HS-27A (cell line): ENCODE results near the gene RNF224.

Experiments
- DNase-seq: peaks from one replicate; pipeline ENCODE4 v3.0.0-alpha.2; 2012; ENCODE audit warnings: low read depth, missing footprints

The RNF224 gene

GRCh38 chr9:137227054-137227852 lies at the start of gene RNF224:
Gene RNF224, plus strand, starts transcription at chr9:137227502. Its CDS starts 834 bp downstream, at chr9:137228336.
- no peak for DNase-seq

- DNase-seq: no peak
These were observed 48.9 kb upstream of the RNF224 start for GRCh38 chr9:137178201-137178938.

DNA sequence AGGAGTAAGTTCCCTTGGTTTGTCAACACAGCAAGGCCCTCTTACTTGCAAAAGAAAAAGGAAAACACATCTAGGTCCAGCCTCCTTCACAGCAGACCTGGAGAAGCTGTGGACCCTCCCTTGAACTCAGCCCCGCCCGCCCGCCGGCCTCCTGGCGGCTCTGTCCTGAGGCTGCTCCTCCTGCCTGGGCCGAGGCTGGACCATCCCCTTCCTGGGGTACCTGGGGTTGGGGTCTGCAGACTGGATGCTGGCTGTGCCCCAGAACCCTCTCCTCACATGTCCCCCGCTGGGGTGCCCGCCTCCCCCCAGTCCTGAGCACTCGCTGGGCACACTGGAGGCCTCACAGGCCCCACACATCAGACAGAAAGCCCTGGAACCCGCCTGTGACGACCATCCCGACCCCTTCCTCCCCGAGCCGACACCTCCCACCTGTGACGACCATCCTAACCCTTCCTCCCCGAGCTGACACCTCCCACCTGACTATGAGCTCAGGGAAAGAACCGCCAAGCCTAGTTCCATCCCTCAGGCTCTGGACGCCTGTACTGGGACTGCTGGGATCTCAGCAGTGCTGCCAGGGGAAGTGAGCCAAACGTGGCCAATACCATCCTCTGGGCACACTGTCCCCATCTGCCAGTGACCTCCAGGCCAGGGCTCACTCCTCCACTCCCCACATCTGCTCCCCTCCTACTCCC lies 48.2 kb upstream of the RNF224 start:
- DNase-seq: no peak

- DNase-seq: no peak
These were observed 47.5 kb upstream of the RNF224 start for GRCh38 chr9:137179761-137180160.

DNA sequence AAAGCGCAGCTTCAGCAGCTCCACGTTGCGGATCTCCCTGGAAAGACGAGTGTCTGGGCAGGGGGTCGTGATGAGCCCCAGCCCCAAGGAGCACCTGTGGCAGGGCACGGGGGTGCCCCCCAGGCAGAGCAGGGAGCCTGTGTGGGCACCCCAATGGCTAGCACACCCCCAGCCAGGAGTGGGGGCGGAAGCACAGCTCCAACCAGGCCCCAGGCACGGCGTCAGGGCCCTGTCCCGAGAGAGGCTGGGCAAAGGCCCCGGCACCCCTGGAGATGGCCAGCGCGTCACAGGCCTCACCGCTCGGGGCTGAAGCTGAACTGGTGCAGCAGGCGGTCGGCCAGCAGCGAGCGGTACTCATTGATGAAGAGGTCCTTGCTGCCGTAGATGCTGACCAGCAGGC lies 46.8 kb upstream of the RNF224 start:
- DNase-seq: no peak

- no peak for DNase-seq
These were observed 45.6 kb upstream of the RNF224 start for GRCh38 chr9:137181680-137182079.

- DNase-seq: no peak
These were observed 44.5 kb upstream of the RNF224 start for GRCh38 chr9:137182836-137183235.

DNA sequence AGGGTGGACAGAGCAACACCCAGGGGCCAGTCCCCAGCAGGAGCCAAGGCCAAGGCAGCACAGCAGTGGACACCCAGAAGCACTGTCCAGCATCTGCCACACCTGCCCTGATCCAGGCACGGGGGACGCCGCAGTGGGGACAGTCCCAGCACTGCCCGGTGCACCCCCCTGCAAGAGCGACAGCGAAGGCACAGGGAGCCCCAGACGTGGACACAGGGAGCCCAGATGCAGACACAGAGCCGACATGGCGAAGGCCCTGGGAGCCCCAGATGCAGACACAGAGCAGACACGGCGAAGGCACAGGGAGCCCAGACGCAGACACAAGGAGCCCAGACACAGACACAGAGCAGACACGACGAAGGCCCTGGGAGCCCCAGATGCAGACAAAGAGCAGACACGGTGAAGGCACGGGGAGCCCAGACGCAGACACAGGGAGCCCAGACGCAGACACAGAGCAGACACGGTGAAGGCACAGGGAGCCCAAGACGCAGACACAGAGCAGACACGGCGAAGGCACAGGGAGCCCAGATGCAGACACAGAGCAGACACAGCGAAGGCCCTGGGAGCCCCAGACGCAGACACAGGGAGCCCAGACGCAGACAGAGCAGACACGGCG lies 43.2 kb upstream of the RNF224 start:
- DNase-seq: no peak

DNA sequence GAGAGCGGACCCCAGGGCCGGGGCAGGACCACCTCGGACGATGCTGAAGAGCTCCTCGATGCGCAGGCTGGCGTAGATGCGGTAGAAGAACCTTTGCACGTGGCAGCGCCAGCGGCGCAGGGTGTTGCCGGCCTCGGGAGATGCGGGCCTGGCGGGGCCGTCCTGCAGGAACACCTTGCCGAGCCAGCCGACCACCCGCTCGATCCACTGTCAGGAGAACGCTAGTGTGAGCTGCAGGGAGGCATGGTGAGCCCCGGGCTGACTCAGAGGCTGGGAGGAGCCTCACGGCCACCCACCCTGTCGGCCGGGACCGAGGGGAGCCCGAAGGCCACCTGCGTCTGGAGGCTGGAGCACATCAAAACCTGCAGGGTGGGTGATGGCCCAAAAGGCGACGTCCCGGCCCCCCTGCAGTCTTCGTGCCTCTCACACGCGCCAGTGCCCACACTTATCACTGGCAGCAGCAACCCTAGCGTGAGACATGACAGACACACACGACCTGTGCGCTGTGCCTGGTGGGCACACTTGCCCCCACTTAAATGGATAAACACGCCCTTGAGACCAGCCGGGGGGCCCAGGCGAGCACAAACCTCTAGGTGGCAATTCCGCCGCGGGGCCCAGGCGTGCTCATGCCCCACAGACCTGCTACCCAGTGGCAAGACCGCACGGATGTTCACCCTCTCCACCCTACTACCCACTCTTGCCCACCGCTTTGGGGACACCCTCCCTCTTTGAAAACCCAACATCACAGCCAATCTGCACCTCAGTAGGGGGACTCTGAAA lies 42.2 kb upstream of the RNF224 start:
- DNase-seq: no peak

- no peak for DNase-seq
These were observed 41.4 kb upstream of the RNF224 start for GRCh38 chr9:137185921-137186320.

- no peak for DNase-seq
These were observed 40.9 kb upstream of the RNF224 start for GRCh38 chr9:137186385-137186784.

DNA sequence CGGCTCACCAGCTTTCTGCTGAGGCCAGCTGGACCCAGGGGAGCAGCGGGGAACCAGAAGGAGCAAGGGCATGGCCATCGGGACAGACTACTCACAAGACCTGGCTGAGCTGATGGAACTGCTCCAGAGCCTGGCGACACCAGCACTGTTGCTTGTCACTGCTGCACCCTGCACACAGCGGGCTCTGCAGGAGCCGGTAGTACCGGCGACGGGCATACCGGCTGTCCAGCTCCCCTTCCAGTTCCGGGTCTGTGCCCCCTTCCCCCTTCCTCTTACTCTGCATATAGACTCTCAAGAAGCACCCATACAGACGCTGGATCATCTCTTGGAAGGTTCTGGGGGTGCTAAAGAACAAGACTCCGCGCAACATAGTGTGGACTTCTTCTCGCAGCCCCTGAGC lies 39.9 kb upstream of the RNF224 start:
- DNase-seq: no peak

- DNase-seq: no peak
These were observed 39.2 kb upstream of the RNF224 start for GRCh38 chr9:137188086-137188489.

GRCh38 chr9:137188490-137189296 lies 38.6 kb upstream of the RNF224 start, which contains the start of the genes ANAPC2 and SSNA1:
Gene ANAPC2, minus strand, starts transcription at chr9:137188560. Its CDS starts 28 bp downstream, at chr9:137188532.
Gene SSNA1, plus strand, starts transcription at chr9:137188676. Its CDS starts 51 bp downstream, at chr9:137188727.
- DNase-seq: peak; percentile 76

DNA sequence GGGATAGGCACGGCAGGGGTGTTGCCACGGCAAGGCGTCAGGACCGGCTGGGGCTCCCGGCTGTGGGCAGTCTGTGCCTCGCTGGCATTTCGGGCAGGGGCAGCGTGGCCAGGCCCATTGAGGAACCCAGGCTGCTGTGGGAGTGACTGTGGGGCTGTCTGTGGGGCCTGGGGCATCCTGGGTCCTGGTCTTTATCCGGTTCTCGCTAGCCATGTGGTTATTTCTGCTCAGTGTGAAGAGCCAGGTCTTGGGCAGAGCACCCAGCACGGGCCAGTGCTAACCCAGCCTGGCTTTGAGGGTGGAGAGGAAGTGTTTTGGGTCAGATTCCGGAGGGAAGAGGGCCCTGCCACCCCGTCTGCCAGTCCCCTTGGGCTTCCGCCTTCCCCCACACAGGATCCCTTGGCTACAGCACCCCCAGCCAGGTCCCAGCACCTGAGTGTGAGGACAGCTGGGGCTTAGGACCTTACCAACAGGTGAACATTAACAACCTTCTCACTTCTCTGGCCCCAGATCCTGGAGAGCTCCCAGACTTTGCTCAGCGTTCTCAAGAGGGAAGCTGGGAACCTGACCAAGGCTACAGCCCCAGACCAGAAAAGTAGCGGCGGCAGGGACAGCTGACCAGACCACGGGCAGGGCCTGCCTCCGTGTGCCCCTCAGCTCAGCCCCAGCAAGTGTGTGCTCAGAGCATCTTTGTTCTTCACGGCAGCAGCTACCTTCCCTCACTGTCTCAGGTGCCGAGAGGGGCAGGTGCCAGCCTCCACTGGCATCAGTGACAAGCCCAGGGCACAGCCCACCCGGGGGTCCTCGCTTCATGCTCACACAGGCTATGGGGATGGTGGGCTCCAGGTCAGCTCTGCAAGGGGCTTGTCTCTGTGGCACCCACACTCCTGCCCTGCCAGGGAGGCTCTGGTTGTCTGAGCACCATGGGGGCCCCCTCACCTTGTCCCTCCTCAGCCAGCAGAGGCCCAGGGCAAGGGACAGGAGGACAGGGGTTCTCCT lies 37.7 kb upstream of the RNF224 start:
- DNase-seq: no peak

DNA sequence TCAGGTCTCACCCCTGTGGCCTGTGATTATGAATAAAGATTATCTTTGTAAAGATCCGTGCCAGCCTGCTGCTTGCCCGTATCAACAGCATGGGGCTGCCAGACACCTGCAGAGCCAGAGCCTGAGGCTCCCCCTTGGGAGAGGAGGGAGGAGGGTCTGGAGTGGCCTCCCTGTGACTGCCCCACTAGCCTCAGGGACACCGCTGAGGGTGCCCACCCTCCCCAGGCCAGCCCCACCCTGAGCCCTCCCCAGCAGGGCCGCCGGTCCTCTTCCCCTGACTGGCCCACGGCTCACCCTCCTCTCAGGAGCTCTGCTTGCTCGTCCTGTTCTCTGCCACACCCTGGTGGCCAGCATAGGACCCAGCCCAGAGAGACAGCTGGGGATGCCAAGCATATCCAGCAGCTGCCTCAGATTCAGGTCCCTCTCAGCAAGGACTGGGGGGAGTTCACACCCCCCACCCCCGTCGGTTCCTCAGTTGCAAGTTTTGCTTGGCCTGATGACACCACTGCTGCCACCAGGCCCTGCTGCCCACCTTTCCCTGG lies 36.9 kb upstream of the RNF224 start:
- no peak for DNase-seq

DNA sequence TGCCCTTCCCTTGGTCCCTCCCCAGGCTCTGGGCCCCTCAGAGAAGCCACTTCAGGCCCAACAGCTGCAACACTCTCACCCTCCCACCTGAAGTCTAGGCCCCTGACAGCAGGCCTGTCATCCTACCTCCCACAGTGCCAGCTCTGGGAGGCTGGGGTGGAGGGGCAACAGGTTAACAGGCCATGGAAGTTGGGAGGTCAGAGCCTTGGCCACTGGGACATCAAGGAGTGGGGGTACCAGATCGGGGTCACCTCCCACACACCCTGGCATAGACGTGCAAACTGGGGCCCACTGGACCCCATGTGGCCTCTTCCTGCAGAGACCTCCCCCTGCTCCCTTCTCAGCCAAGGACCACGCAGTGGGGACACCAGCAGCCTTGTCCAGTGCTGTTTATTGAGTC lies 36.1 kb upstream of the RNF224 start:
- DNase-seq: no peak

- DNase-seq: no peak
These were observed 35.4 kb upstream of the RNF224 start for GRCh38 chr9:137191691-137192447.
